IMR-90 (cell line): Measurements from ENCODE around the gene KCNQ1.

Experiments
- CEBPB ChIP-seq: IDR thresholded peaks from 2 replicates; pipeline ENCODE4 v1.6.1; 2012; ENCODE audit warnings: low read depth, low read length, improper control_type of control experiment
- CTCF ChIP-seq: conservative IDR thresholded peaks from 2 replicates; pipeline ENCODE4 v1.5.1; 2012; ENCODE audit warnings: mild to moderate bottlenecking, low read depth, low read length, improper control_type of control experiment
- MAFK ChIP-seq: IDR thresholded peaks from 2 replicates; pipeline ENCODE4 v1.6.1; 2012; ENCODE audit warnings: low read depth, low read length, improper control_type of control experiment
- MAZ ChIP-seq: IDR thresholded peaks from 2 replicates; pipeline ENCODE4 v1.6.1; 2012; ENCODE audit warnings: low read depth, mild to moderate bottlenecking, low read length, improper control_type of control experiment, moderate library complexity, borderline replicate concordance
- POLR2A ChIP-seq: IDR thresholded peaks from 2 replicates; pipeline ENCODE4 v1.6.1; 2012; ENCODE audit warnings: mild to moderate bottlenecking, low read depth, low read length

- TF ChIP-seq CTCF (no peak), MAZ (no peak), MAFK (no peak), CEBPB (no peak), POLR2A (no peak)
These were observed 363.0 kb downstream of the KCNQ1 start for GRCh38 chr11:2807801-2808241.
